HL-60/S4 treated with retinoic acid at 250 ng/mL for 4 days and 3 days (cell line): ENCODE measurements around the gene KMT2C.
"Not testable (repeated sequence)": the region's sequence is repeated elsewhere in the genome, so short reads cannot be mapped to it uniquely, and the experiment has no call there.

ENCODE experiments used
- in situ Hi-C: fragments of 300-500 bp; cut with MboI; formaldehyde crosslinking; loops from 2 replicates; pipeline ENCODE4 v1.7.0; 2022; ENCODE audit warnings: low sequenced_read_pairs

Gene KMT2C

GRCh38 chr7:152363798-152364197 is 72.0 kb downstream of the KMT2C start:
- in situ Hi-C loops: no loop called here

GRCh38 chr7:152362128-152362926 is 73.5 kb downstream of the KMT2C start:
- in situ Hi-C loops: no loop called here

GRCh38 chr7:152355474-152356057 is 80.2 kb downstream of the KMT2C start:
- in situ Hi-C loops: no loop called here

GRCh38 chr7:152354061-152354460 is 81.7 kb downstream of the KMT2C start:
- in situ Hi-C loops: no loop called here

GRCh38 chr7:152353281-152353680 is 82.5 kb downstream of the KMT2C start:
- in situ Hi-C loops: not testable (repeated sequence)

- in situ Hi-C loops: not testable (repeated sequence)
Observed at GRCh38 chr7:152351747-152352146, 84.1 kb downstream of the KMT2C start.

GRCh38 chr7:152351168-152351567 is 84.6 kb downstream of the KMT2C start:
- in situ Hi-C loops: no loop called here

GRCh38 chr7:152347888-152348287 is 87.9 kb downstream of the KMT2C start:
- in situ Hi-C loops: loop anchor here (25.0 kb wide), 1 partner anchor 364 kb away; no protein-coding TSS in a partner anchor

GRCh38 chr7:152344253-152344652 is 91.5 kb downstream of the KMT2C start:
- in situ Hi-C loops: loop anchor here (25.0 kb wide), 1 partner anchor 368 kb away; no protein-coding TSS in a partner anchor

- in situ Hi-C loops: loop anchor here (25.0 kb wide), 1 partner anchor 370 kb away; no protein-coding TSS in a partner anchor
Observed at GRCh38 chr7:152342796-152343195, 93.0 kb downstream of the KMT2C start.

GRCh38 chr7:152341914-152342236 is 93.9 kb downstream of the KMT2C start:
- in situ Hi-C loops: loop anchor here (25.0 kb wide), 1 partner anchor 370 kb away; no protein-coding TSS in a partner anchor

- in situ Hi-C loops: loop anchor here (25.0 kb wide), 1 partner anchor 371 kb away; no protein-coding TSS in a partner anchor
Observed at GRCh38 chr7:152341039-152341913, 94.5 kb downstream of the KMT2C start.

GRCh38 chr7:152340161-152340560 is 95.6 kb downstream of the KMT2C start:
- in situ Hi-C loops: loop anchor here (25.0 kb wide), 1 partner anchor 372 kb away; no protein-coding TSS in a partner anchor

- in situ Hi-C loops: loop anchor here (25.0 kb wide), 1 partner anchor 374 kb away; no protein-coding TSS in a partner anchor
Observed at GRCh38 chr7:152338561-152338960, 97.2 kb downstream of the KMT2C start.

GRCh38 chr7:152336754-152337368 is 98.9 kb downstream of the KMT2C start:
- in situ Hi-C loops: loop anchor here (25.0 kb wide), 1 partner anchor 375 kb away; no protein-coding TSS in a partner anchor

- in situ Hi-C loops: loop anchor here (25.0 kb wide), 1 partner anchor 376 kb away; no protein-coding TSS in a partner anchor
Observed at GRCh38 chr7:152335900-152336571, 99.8 kb downstream of the KMT2C start.

- in situ Hi-C loops: loop anchor here (25.0 kb wide), 1 partner anchor 379 kb away; no protein-coding TSS in a partner anchor
Observed at GRCh38 chr7:152333134-152333533, 102.7 kb downstream of the KMT2C start.

- in situ Hi-C loops: loop anchor here (25.0 kb wide), 1 partner anchor 381 kb away; no protein-coding TSS in a partner anchor
Observed at GRCh38 chr7:152330827-152331226, 105.0 kb downstream of the KMT2C start.

GRCh38 chr7:152329469-152329868 is 106.3 kb downstream of the KMT2C start:
- in situ Hi-C loops: loop anchor here (25.0 kb wide), 1 partner anchor 383 kb away; no protein-coding TSS in a partner anchor

- in situ Hi-C loops: loop anchor here (25.0 kb wide), 1 partner anchor 384 kb away; no protein-coding TSS in a partner anchor
Observed at GRCh38 chr7:152328234-152328633, 107.6 kb downstream of the KMT2C start.
